NCI-H345 (cell line): ENCODE results near the gene IL26.

Experiments used
- DNase-seq: peaks from one replicate; lab custom pipeline; 2025; lab: John Stamatoyannopoulos, UW

Gene IL26

DNA sequence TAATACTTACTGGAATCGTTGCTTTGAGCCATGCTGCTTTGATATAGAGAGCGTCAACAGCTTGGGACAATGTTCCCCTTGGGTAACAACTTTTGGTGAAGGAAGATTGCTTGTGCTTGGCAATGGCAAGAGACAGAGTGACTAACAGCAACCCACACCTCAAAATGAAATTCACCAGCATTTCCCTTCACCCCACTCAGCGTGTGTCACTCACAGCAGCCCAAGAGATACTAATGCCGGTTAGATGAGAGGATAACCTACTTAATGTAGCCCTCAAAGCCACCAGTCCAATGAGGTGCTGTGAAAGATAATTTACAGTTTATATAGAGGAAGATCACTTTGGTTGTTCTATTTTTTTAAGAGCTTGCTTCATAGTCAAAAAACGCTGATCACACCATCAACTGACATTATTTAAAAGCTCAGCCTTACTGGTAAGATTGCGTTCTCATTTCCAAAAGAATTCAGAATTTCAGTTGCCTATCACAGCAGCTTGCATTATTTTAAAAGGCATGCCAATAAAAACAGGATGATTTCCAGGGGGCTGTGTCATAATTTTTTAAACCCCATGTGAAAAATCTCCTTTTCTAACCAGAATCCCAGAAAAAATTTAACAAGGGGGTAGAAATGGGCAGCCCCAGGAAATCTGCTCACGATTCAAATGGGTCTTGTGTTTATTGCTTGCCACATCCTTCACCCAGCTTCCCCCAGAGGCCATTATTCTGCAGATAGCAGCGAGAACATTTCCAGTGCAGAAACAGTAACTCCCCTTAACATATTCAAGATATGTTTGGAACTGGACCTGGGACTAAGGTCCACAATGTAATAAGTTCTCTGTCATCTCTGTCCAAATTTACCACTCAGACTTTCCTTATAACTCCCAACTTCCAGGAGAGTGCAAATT is at the start of gene IL26:
TSS of gene IL26 (minus strand) at position 235 of the 901 bp plus-strand sequence. CDS start at position 181, 54 bp downstream.
- no peak for DNase-seq

DNA sequence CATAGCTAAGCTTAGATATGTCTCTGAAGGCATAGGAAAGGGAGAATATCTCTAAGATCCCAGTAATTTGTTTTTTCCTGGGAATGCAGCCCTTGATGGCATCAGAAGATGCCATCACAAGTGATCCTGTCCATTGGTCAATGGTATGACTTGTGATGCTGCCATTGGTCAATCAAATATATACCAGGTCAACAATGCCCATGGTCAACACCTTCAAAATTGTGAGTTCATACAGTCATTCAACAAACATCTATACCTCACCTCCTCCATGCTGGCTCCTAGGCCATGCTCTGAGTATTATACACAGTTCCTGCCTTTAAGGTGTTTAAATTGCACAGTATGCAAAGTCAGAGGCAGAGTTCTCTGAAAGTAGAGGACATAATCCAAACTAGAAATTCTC is 47.1 kb upstream of the IL26 start:
- no peak for DNase-seq

DNA sequence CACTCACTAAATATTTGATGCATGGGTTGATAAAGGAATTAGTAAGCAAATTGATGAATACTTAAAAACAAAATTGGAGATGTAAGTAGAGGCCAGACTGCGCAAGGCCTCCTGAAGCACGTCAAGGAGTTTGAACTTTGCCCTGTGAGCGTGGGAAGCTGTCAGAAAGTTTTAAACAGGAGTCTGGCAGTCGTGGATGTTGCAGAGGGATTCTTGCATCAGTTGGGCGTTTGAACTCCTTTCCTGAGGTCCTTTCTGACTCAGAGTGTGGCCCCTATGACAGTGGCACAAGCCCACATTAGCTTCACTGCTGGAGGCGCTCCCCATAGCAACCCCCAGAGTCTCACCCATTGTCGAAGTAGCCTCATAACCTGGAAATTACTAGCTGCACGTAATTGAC is 45.7 kb upstream of the IL26 start:
- DNase-seq = no peak

DNA sequence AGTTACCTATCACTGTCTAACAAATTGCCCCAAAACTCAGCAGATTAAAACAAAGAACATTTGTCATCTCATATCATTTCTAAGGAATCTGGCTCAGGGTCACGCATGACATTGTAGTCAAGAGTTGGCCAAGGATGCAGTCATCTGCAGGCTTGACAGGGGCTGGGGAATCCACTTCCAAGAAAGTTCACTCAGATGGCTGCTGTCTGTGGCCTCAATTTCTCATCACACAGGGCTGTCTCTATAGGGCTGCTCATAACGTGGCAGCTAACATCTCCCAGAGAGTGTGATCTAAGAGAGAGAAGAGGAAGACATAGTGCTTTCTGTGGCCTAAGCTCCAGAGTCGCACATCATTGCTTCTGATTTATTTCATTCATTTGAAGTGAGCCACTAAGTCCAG is 44.7 kb upstream of the IL26 start:
- no peak for DNase-seq

DNA sequence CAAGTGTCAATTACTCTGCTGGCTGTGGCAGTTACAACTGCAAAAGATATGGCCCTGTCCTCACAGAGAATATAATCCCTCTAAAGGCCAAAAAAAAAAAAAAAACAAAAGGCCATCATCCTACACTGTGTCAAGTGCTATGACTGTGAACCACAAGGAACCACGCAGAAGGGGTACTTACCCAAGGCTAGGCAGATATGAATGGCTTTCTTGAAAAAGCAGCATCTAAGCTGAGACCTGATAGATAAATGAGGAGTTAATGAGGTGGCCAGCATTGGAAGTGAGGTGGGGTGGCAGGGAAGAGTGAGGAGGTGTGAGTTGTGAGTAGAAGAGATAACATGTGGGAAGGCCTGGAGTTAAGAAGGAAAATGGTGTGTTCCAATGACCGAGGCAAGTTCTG is 44.2 kb upstream of the IL26 start:
- no peak for DNase-seq

DNA sequence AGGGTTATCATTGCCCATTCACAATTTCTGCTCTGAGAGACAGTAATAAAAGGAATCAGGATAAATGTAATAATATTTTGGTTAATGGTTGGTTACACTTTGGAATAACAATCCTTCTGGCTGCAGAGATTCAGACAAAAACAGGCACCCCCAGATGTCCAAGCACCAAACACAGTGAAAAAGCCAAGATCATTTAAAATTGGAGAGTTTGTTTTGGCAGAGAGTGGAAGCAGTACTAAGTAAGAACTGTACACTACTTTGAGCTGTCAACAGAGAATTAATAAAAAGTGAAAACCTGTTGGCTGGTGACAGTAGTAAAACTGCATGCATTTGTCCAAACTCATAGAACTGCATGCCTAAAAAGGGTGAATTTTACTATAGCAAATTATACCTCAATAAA is 43.4 kb upstream of the IL26 start:
- no peak for DNase-seq

DNA sequence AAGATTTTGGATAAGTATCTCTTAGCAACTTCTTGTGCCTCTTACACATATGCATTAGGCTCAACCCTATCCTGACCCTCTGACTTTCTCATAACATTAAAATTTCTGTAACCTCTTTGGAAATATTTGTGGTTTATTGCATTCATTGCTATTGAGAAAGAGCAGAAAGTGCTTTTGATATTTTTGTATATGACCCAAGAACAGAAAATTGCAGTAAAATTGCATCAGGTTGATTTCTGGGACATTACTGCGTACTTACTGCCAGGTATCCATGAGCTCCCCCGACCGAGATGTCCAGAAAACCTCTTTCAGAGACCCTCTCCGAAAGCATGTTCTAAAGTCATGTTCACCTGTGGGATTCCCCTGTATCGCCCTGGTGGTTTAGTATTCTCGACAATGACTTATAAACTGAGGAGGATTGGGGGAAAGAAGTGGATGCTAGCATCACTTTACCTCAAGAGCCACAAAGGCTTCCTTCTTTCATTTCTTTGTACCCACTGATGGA is 42.3 kb upstream of the IL26 start:
- no peak for DNase-seq

GRCh38 chr12:68264857-68265256 is 39.2 kb upstream of the IL26 start:
- no peak for DNase-seq

GRCh38 chr12:68264158-68264855 is 38.7 kb upstream of the IL26 start:
- DNase-seq = no peak

- no peak for DNase-seq
Observed at GRCh38 chr12:68263366-68263765, 37.8 kb upstream of the IL26 start.

DNA sequence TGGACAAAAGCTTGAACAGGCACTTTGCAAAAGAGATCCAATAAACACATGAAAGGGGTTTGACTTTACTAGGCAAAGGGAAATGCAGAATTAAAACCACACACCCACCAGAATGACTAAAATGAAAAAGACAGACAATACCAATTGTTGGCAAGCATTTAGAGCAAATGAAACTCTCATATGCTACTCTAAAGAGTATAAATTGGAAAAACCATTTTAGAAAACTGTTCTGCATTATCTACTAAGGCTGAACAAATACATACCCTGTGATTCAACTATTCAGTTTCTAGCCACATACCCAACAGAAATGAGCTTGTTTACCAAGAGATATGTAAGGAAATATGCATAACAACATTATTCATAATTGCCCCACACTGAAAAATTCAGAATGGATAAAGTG is 36.3 kb upstream of the IL26 start:
- no peak for DNase-seq

DNA sequence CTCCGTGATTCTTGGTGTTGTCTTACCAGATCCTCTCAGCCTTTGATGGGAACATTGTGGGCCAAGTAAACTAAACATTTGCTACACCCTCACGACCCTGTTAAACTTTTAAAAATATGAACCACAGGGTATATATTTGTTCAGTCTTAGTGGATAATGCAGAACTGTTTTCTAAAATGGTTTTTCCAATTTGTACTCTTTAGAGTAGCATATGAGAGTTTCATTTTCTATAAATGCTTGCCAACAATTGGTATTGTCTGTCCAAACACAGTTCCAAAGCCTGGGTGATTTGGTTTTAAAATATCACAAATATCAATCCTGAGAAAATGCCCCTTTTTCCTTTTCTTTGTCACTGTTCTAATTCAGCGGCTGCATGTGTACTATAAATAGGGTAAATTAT is 34.5 kb upstream of the IL26 start:
- no peak for DNase-seq

- no peak for DNase-seq
Observed at GRCh38 chr12:68259318-68259940, 33.8 kb upstream of the IL26 start.

GRCh38 chr12:68253504-68253903 is 27.9 kb upstream of the IL26 start, which contains the start of gene IL22:
Gene IL22, minus strand, starts transcription at chr12:68253604. Its CDS starts 156 bp downstream, at chr12:68253448.
- no peak for DNase-seq

DNA sequence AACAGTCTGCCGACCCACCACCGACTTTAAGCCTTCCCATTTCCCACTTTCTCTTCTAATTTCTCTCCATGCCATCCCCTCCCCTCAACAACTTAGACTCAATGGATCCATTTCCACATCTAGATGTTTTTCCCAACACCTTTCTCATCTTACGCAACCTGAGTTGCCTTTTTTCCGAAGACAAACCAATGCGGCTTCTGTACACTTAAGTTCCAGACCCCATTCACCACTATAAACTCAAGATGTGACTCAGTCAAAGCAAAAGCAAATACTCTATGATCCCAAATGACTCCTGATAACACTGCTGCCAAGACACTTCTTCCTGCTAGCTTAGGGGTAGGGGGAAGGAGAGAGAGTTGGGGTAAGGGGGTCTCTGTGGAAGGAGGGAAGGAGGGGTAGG is 26.5 kb upstream of the IL26 start:
- DNase-seq = no peak

- DNase-seq = no peak
Observed at GRCh38 chr12:68250454-68250853, 24.8 kb upstream of the IL26 start.

DNA sequence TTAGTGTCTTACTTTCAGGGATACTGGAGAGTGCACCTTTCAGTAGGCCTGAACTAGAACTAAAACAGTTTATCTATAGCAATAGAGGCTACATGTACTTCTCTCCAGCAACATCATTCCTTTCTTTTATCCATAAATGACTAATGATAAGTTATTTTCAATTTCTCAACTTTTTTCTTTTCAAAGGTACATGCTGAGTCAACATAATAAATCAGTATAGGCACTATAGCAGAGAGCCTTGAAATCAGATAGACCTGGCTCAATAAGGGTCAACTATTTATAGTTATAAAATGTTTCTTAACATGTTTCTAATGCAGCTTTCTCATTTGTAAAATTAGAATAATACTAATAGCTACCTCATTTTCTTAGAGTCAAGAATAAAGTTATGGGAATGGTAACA is 22.2 kb upstream of the IL26 start:
- no peak for DNase-seq

DNA sequence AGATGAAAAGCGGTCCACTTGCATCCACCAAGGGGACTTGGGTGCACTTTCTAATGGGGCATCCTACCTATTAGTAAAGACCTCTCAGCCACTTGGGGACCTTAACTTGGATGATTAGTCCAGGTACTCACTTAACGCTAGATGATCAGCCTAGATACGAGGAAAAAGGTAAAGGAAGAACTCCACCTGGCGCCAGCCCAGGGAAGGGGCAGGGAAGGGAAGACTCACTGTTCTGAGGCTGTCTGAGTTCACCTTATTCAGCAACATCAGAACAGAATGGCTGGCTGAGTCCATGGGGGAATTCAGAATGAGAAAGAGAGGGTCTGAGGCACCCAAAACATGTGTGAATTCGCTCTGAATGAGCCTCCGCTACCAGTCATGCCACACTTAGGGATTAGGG is 20.7 kb upstream of the IL26 start:
- no peak for DNase-seq

DNA sequence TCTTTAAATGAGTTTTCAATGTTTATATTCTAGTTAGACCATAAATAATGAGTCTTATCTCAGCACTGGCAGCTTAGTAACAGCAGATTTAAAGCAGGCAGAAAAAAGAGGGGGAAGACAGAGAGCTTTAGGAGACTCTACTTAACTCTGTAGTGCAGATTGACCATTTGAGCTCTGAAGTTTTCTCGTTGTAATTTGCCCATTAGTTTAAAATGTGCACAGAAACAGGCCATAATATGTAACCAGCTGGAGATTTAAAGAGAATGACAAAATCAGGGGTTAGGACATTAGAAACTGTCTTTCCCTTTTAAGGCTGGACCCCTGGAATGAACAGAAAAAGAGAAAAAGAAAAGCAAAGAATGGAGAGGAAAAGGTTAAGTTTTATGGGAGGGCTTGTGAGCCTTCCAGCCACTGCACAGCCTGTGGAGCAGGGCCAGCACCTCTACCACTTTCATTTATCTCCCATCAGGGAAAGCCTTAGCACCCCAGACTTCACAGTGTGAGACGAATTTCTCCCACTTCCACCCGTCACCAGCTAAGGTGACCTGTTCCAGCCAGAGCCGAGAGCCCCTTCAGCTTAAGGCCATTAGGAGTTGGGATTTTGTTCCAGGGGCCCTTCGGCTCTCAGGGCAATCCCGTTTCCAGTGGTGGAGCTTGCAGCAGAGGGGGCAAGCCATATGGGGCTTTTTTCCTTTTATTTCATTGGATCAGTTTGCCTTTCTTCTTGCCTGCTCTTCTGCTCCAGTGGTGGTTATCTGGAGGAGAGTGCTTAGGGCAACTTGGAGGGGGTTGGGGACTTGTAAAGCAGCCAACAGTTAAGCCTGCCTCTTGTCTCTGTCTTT is 19.8 kb upstream of the IL26 start:
- no peak for DNase-seq

DNA sequence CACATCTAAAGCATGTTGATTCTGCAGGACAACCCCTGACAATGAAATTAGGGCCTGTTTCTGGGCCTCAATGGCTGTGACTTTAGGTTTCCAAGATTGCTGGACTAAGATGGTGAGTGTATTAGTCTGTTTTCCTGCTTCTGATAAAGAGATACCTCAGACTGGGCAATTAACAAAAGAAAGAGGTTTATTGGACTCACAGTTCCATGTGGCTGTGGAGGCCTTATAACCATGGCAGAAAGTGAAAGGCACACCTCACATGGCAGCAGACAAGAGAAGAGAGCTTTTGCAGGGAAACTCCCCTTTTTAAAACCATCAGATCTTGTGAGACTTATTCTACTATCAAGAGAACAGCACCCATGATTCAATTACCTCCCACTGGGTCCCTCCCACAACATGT is 17.2 kb upstream of the IL26 start:
- no peak for DNase-seq

DNA sequence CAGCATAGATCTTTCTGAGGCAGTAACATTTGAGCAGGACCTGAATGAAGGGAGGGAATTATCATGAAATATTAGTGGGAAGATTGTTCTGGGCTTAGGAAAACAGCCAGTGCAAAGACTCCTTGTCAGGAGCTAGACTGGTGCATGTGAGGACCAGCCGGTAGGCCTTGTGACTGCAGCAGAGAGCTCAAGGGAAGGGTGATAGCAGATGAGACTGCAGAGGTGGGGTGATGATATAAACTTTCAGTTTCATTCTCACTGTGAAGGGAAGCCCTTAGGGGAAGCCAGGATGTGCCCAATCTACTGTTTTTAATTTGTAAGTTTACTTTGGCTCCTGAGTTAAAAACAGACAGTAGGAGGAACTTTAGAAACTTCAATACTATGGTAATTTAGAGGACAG is 15.4 kb upstream of the IL26 start:
- DNase-seq = no peak

- DNase-seq = no peak
Observed at GRCh38 chr12:68240079-68240478, 14.5 kb upstream of the IL26 start.
